ENCODE measurements around the gene CRELD1. TPM values are rescaled to one million over a fixed set of nuclear protein-coding genes. Genes with fewer than 3 reads are reported as not detected.

The CRELD1 gene
- total and polyA plus RNA-seq, 9 of the 15 experiments (the other 6 are each of a cell fraction or from before 2014, with no cell fraction given) = 3.3 to 25.8 (median 16.5) TPM

DNA sequence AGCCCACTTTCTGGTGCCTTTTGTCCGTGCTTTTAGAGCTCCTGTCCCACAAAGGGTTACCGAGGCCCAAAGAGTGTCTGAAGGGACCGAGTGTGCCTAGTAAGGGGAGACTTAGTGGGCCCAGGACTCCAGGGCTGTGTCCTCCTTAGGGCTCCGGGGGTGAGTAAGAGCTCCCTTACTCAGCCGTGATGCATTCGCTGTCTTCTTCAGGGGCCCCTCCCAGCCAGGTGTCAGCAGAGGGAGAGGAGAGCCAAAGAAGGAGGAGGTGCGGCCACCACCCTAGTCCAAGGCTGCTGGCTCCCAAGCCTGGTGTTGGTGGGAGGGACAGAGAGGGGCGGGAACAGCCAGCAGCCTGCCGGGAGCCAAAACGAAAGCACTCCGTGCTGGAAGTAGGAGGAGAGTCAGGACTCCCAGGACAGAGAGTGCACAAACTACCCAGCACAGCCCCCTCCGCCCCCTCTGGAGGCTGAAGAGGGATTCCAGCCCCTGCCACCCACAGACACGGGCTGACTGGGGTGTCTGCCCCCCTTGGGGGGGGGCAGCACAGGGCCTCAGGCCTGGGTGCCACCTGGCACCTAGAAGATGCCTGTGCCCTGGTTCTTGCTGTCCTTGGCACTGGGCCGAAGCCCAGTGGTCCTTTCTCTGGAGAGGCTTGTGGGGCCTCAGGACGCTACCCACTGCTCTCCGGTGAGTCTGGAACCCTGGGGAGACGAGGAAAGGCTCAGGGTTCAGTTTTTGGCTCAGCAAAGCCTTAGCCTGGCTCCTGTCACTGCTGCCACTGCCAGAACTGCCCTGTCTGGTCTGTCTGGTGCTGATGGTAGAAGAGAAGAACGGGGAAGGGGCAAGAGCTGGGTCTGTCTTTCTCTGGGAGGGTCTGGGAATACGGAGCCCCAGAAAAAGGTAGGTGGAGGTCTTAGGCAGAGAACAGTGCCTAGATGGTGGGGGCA is 16.6 kb upstream of the CRELD1 start, which contains the start of gene IL17RC (continued):
- TF ChIP-seq PHF20 (IDR thresholded peaks at IDR 0.05; ENCODE audit: partially characterized antibody) (peak; percentile 33), POLR2G (IDR thresholded peaks at IDR 0.05; ENCODE audit: low read depth, low read length) (peak; percentile 71), ZEB2 (IDR thresholded peaks at IDR 0.05) (peak; percentile 79), ZNF24 (IDR thresholded peaks at IDR 0.05) (no peak), FUS (optimal IDR thresholded peaks at IDR 0.05; ENCODE audit: low read depth, low read length) (no peak), ATF1 (CRISPR knock-in tag; IDR thresholded peaks at IDR 0.05) (no peak), ATF1 (tag; IDR thresholded peaks at IDR 0.05) (peak; percentile 59; the same call in 1 of the 2 replicates), CXXC5 (CRISPR knock-in tag; IDR thresholded peaks at IDR 0.05) (peak; percentile 35; the same call in 1 of the 2 replicates), RBBP5 (IDR thresholded peaks at IDR 0.05; ENCODE audit: borderline replicate concordance, insufficient read depth, low read length, poor library complexity, severe bottlenecking) (peak; percentile 56), MEIS2 (IDR thresholded peaks at IDR 0.05; ENCODE audit: partially characterized antibody) (peak; percentile 4), NRF1 (conservative IDR thresholded peaks at IDR 0.05 in 1 of 2, IDR thresholded peaks at IDR 0.05 in 1 of 2) (peak; percentile 25 to 55; a peak in 2 of 4 replicates), TOE1 (IDR thresholded peaks at IDR 0.05; ENCODE audit: borderline replicate concordance) (peak; percentile 31; the same call in 1 of the 2 replicates), TOE1 (CRISPR knock-in tag; IDR thresholded peaks at IDR 0.05; ENCODE audit: borderline replicate concordance, low read depth) (no peak), SP1 (CRISPR knock-in tag; IDR thresholded peaks at IDR 0.05) (peak; percentile 59; the same call in 1 of the 2 replicates), RAD21 (CRISPR knock-in tag; conservative IDR thresholded peaks at IDR 0.05 in 1 of 2, IDR thresholded peaks at IDR 0.05 in 1 of 2) (peak in 1 of 2 experiments; percentile 18; a peak in 2 of 4 replicates)
- TF ChIP-seq, protein P1, sequence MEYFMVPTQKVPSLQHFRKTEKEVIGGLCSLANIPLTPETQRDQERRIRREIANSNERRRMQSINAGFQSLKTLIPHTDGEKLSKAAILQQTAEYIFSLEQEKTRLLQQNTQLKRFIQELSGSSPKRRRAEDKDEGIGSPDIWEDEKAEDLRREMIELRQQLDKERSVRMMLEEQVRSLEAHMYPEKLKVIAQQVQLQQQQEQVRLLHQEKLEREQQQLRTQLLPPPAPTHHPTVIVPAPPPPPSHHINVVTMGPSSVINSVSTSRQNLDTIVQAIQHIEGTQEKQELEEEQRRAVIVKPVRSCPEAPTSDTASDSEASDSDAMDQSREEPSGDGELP (CRISPR knock-in tag; IDR thresholded peaks at IDR 0.05; ENCODE audit: borderline replicate concordance) = peak; percentile 88; the same call in 1 of the 2 replicates
- TF ChIP-seq, protein P2, sequence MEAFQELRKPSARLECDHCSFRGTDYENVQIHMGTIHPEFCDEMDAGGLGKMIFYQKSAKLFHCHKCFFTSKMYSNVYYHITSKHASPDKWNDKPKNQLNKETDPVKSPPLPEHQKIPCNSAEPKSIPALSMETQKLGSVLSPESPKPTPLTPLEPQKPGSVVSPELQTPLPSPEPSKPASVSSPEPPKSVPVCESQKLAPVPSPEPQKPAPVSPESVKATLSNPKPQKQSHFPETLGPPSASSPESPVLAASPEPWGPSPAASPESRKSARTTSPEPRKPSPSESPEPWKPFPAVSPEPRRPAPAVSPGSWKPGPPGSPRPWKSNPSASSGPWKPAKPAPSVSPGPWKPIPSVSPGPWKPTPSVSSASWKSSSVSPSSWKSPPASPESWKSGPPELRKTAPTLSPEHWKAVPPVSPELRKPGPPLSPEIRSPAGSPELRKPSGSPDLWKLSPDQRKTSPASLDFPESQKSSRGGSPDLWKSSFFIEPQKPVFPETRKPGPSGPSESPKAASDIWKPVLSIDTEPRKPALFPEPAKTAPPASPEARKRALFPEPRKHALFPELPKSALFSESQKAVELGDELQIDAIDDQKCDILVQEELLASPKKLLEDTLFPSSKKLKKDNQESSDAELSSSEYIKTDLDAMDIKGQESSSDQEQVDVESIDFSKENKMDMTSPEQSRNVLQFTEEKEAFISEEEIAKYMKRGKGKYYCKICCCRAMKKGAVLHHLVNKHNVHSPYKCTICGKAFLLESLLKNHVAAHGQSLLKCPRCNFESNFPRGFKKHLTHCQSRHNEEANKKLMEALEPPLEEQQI (IDR thresholded peaks at IDR 0.05) = no peak
- TF ChIP-seq, protein P3, sequence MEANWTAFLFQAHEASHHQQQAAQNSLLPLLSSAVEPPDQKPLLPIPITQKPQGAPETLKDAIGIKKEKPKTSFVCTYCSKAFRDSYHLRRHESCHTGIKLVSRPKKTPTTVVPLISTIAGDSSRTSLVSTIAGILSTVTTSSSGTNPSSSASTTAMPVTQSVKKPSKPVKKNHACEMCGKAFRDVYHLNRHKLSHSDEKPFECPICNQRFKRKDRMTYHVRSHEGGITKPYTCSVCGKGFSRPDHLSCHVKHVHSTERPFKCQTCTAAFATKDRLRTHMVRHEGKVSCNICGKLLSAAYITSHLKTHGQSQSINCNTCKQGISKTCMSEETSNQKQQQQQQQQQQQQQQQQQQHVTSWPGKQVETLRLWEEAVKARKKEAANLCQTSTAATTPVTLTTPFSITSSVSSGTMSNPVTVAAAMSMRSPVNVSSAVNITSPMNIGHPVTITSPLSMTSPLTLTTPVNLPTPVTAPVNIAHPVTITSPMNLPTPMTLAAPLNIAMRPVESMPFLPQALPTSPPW (CRISPR knock-in tag; IDR thresholded peaks at IDR 0.05) = peak; percentile 57; the same call in 1 of the 2 replicates
- TF ChIP-seq, protein P4, sequence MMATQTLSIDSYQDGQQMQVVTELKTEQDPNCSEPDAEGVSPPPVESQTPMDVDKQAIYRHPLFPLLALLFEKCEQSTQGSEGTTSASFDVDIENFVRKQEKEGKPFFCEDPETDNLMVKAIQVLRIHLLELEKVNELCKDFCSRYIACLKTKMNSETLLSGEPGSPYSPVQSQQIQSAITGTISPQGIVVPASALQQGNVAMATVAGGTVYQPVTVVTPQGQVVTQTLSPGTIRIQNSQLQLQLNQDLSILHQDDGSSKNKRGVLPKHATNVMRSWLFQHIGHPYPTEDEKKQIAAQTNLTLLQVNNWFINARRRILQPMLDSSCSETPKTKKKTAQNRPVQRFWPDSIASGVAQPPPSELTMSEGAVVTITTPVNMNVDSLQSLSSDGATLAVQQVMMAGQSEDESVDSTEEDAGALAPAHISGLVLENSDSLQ (IDR thresholded peaks at IDR 0.05) = peak; percentile 45
- TF ChIP-seq, protein P5, sequence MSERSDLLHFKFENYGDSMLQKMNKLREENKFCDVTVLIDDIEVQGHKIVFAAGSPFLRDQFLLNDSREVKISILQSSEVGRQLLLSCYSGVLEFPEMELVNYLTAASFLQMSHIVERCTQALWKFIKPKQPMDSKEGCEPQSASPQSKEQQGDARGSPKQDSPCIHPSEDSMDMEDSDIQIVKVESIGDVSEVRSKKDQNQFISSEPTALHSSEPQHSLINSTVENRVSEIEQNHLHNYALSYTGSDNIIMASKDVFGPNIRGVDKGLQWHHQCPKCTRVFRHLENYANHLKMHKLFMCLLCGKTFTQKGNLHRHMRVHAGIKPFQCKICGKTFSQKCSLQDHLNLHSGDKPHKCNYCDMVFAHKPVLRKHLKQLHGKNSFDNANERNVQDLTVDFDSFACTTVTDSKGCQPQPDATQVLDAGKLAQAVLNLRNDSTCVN (CRISPR knock-in tag; IDR thresholded peaks at IDR 0.05) = peak; percentile 20; the same call in 1 of the 2 replicates
